ENCODE measurements around the gene HEG1. TPM values are rescaled to one million over a fixed set of nuclear protein-coding genes. Genes with fewer than 3 reads are reported as not detected.

Gene HEG1
- total and polyA plus RNA-seq, 2 donors: 3.7 to 4.7 TPM

DNA sequence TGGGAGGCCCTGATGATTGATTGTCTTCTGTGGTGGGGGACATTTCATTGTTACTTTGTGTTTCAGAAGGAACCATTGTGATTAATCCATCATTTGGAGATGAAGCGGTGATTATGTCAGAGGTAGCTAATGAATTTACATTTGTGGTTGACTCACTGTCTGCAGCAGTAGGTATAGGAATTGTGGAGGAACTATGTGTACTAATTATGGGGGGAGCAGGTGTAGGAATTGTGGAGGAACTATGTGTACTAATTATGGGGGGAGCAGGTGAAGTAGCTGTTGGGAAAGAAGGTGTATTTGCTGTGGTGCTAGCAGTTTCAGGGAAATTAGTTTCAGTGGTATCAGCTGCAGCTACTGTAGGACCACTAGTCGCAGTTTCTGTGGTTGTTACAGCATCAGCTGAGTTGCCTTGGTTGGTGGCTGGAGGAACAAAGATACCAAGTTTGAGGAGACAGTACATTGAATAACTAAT lies 128.2 kb downstream of the HEG1 start:
- H3K4me1 ChIP-seq (ENCODE audit: control insufficient read depth in 2 of 2, insufficient read depth in 2 of 2, low read length in 2 of 2): no peaks in the 10 kb centered on the region
- WGBS: 92% methylated on average over 2 of the region's 2 CpGs
- DNase-seq (ENCODE audit: low read depth in 6 of 9, low spot score in 9 of 9): no peak

DNA sequence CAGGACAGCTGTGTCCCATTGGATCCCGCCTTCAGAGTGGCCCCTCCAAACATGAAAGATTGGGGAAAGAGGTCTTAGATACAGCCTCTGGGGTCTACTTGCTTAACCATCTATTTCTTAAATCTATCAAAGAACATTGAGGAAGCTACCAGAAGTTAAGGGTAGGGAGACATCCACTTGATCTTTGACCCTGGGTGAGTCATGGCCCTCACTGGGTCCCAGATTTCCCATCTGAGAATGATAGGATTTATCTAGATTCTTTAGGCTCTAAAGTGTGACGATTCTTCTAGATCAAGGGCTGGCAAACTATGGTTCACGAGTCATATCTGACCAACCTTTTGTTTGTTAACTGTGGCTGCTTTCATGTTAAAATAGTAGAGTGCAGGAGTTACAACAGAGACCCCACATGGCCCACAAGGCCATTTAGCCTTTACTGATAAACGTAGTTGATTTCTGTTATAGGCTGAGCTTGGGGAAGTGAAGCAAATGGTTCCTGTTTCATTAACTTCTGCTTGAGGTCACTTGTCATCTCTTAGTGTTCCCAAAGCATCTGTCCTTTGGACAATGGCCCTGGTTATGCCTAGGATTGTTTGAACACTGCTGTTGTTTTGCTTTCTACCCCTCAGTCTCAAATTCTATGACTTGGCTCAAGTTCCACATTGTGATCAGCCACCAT lies 129.2 kb downstream of the HEG1 start:
- H3K9me3 ChIP-seq (ENCODE audit: control insufficient read depth in 2 of 2, insufficient read depth in 1 of 2, low read length in 1 of 2): no peaks in the 10 kb centered on the region
- no peak overlapping the region for H3K27ac ChIP-seq (ENCODE audit: low read depth in 1 of 2, low read length in 1 of 2)
- no peaks in the 10 kb centered on the region for H3K36me3 ChIP-seq (ENCODE audit: control insufficient read depth in 2 of 2, insufficient read depth in 2 of 2, low read length in 1 of 2)
- WGBS: 88% methylated on average over 4 of the region's 4 CpGs
- no peak overlapping the region for H3K4me3 ChIP-seq (ENCODE audit: low read length in 2 of 2)
- H3K27me3 ChIP-seq (ENCODE audit: control insufficient read depth in 2 of 2, insufficient read depth in 1 of 2, low read length in 1 of 2): peaks cover 0 to 2% of the 10 kb centered on the region in 2 donors
- no peaks in the 10 kb centered on the region for H3K4me1 ChIP-seq (ENCODE audit: control insufficient read depth in 2 of 2, insufficient read depth in 2 of 2, low read length in 2 of 2)
- DNase-seq (ENCODE audit: low read depth in 6 of 9, low spot score in 9 of 9): no peak

More for the DNA sequence above, 128.2 kb downstream of the HEG1 start:
- Histone ChIP-seq H3K27me3 (ENCODE audit: control insufficient read depth in 2 of 2, insufficient read depth in 1 of 2, low read length in 1 of 2) (peaks cover 0 to 2% of the 10 kb centered on the region in 2 donors), H3K36me3 (ENCODE audit: control insufficient read depth in 2 of 2, insufficient read depth in 2 of 2, low read length in 1 of 2) (no peaks in the 10 kb centered on the region), H3K4me3 (ENCODE audit: low read length in 2 of 2) (no peak overlapping the region), H3K27ac (ENCODE audit: low read depth in 1 of 2, low read length in 1 of 2) (no peak overlapping the region), H3K9me3 (ENCODE audit: control insufficient read depth in 2 of 2, insufficient read depth in 1 of 2, low read length in 1 of 2) (no peaks in the 10 kb centered on the region)

DNA sequence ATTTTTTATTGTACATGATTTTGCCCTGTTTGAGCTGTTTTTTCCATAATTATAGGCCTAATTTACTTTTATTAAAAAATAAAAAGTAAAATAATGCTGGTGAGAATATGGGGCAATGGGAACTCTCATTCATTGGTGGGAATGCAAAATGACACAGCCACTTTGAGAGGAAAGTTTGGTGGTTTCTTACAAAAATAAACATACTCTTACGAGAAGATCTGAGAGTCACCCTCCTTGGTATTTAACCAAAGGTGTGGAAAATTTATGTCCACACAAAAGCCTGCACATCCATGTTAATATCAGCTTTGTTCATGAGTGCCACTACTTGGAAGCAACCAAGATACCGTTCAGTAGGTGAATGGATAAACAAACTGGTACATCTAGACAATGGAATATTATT lies 131.1 kb downstream of the HEG1 start:
- H3K27me3 ChIP-seq (ENCODE audit: control insufficient read depth in 2 of 2, insufficient read depth in 1 of 2, low read length in 1 of 2): peaks cover 0 to 2% of the 10 kb centered on the region in 2 donors
- H3K27ac ChIP-seq (ENCODE audit: low read depth in 1 of 2, low read length in 1 of 2): no peak overlapping the region
- DNase-seq (ENCODE audit: low read depth in 6 of 9, low spot score in 9 of 9): no peak
- 97% methylated on average over 2 of the region's 2 CpGs for WGBS
- no peak overlapping the region for H3K4me3 ChIP-seq (ENCODE audit: low read length in 2 of 2)
- H3K36me3 ChIP-seq (ENCODE audit: control insufficient read depth in 2 of 2, insufficient read depth in 2 of 2, low read length in 1 of 2): no peaks in the 10 kb centered on the region
- H3K4me1 ChIP-seq (ENCODE audit: control insufficient read depth in 2 of 2, insufficient read depth in 2 of 2, low read length in 2 of 2): no peaks in the 10 kb centered on the region
- H3K9me3 ChIP-seq (ENCODE audit: control insufficient read depth in 2 of 2, insufficient read depth in 1 of 2, low read length in 1 of 2): no peaks in the 10 kb centered on the region

DNA sequence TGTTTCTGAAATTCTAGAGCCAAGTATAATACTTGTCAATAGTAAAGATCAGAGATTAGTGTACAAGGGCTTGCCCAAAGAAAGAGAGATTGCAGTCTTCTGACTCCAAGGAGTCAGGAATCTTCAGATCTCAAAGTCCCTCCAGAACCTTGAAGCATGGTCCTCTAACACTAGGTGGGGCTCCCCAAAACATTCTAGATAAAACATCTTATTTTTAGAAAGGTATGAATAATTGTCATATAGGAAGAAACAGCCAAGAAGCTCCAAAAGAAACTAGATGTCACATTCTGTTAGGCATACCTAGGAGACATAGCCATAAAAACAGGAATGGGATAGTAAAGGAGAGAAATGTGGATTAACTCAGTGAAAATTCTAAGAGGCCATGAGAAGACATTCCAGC lies 132.0 kb downstream of the HEG1 start:
- DNase-seq (ENCODE audit: low read depth in 6 of 9, low spot score in 9 of 9): no peak
- H3K4me3 ChIP-seq (ENCODE audit: low read length in 2 of 2): no peak overlapping the region
- H3K27ac ChIP-seq (ENCODE audit: low read depth in 1 of 2, low read length in 1 of 2): no peak overlapping the region
- no peaks in the 10 kb centered on the region for H3K27me3 ChIP-seq (ENCODE audit: control insufficient read depth in 2 of 2, insufficient read depth in 1 of 2, low read length in 1 of 2)
- H3K36me3 ChIP-seq (ENCODE audit: control insufficient read depth in 2 of 2, insufficient read depth in 2 of 2, low read length in 1 of 2): no peaks in the 10 kb centered on the region
- no peaks in the 10 kb centered on the region for H3K9me3 ChIP-seq (ENCODE audit: control insufficient read depth in 2 of 2, insufficient read depth in 1 of 2, low read length in 1 of 2)
- no peaks in the 10 kb centered on the region for H3K4me1 ChIP-seq (ENCODE audit: control insufficient read depth in 2 of 2, insufficient read depth in 2 of 2, low read length in 2 of 2)

DNA sequence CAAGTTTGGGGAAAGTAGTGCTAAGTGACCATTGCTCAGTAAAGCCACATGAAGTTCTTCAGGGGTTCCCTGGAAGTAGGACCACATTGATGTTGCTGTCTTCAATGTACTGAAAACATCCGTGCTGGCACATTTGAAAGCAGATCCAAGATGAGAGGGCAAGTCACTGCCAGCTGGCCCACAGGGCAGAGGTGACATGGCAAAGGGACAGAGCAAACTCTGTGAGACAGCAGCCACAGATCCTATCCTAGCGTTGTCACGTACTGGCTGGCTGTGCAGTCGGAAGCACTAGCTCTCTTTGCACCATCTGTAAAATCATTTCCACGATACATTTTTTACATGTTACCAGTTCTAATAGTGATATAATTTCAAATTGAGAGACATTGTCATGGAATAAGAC lies 135.1 kb downstream of the HEG1 start:
- Histone ChIP-seq H3K36me3 (ENCODE audit: control insufficient read depth in 2 of 2, insufficient read depth in 2 of 2, low read length in 1 of 2) (no peaks in the 10 kb centered on the region), H3K9me3 (ENCODE audit: control insufficient read depth in 2 of 2, insufficient read depth in 1 of 2, low read length in 1 of 2) (no peaks in the 10 kb centered on the region), H3K27me3 (ENCODE audit: control insufficient read depth in 2 of 2, insufficient read depth in 1 of 2, low read length in 1 of 2) (peaks cover 0 to 2% of the 10 kb centered on the region in 2 donors), H3K4me1 (ENCODE audit: control insufficient read depth in 2 of 2, insufficient read depth in 2 of 2, low read length in 2 of 2) (no peaks in the 10 kb centered on the region), H3K27ac (ENCODE audit: low read depth in 1 of 2, low read length in 1 of 2) (no peak overlapping the region), H3K4me3 (ENCODE audit: low read length in 2 of 2) (no peak overlapping the region)
- no peak for DNase-seq (ENCODE audit: low read depth in 6 of 9, low spot score in 9 of 9)
- WGBS: 98% methylated on average over 5 of the region's 5 CpGs

DNA sequence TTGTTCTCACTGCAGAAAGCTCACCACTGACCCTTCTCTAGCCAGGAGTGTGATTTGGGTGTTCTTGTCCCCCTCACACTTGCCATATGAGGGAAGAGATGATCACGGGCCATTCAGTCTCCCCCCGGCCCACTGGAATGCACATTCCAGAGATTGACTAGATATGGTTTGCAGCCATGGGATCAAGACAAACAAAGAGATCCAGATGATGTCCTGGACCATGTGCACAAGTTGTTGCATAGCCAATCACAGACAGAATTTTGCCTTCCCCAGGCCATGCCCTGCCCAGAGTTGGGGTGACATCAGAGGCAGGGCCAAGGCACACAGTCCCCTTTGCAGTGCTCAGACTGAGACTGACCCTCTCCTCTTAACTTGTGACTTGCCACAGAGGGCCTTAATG lies 136.0 kb downstream of the HEG1 start:
- H3K9me3 ChIP-seq (ENCODE audit: control insufficient read depth in 2 of 2, insufficient read depth in 1 of 2, low read length in 1 of 2): no peaks in the 10 kb centered on the region
- no peak for DNase-seq (ENCODE audit: low read depth in 6 of 9, low spot score in 9 of 9)
- H3K27me3 ChIP-seq (ENCODE audit: control insufficient read depth in 2 of 2, insufficient read depth in 1 of 2, low read length in 1 of 2): peaks cover 0 to 2% of the 10 kb centered on the region in 2 donors
- H3K4me3 ChIP-seq (ENCODE audit: low read length in 2 of 2): no peak overlapping the region
- H3K4me1 ChIP-seq (ENCODE audit: control insufficient read depth in 2 of 2, insufficient read depth in 2 of 2, low read length in 2 of 2): no peaks in the 10 kb centered on the region
- 92% methylated on average over 2 of the region's 2 CpGs for WGBS
- no peak overlapping the region for H3K27ac ChIP-seq (ENCODE audit: low read depth in 1 of 2, low read length in 1 of 2)
- H3K36me3 ChIP-seq (ENCODE audit: control insufficient read depth in 2 of 2, insufficient read depth in 2 of 2, low read length in 1 of 2): no peaks in the 10 kb centered on the region

DNA sequence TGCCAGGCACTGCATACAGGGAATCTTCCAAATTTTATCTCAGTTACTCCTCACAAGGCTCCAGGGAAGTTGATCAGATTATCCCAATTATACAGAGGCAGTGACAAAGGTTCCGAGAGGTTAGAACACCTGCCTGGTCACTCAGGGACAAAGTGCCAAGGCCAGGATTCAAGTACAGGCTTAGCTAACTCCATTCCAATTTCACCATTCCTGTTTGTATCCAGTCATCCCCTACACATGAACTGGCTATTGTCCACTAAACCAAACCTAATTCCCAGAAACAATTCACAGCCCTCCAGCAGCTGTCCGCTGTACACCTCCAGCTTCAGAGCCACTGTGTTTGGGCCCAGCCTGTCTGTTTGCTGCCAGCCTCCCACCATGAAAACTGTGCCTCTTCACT lies 137.3 kb downstream of the HEG1 start:
- Histone ChIP-seq H3K4me3 (ENCODE audit: low read length in 2 of 2) (no peak overlapping the region), H3K36me3 (ENCODE audit: control insufficient read depth in 2 of 2, insufficient read depth in 2 of 2, low read length in 1 of 2) (no peaks in the 10 kb centered on the region), H3K4me1 (ENCODE audit: control insufficient read depth in 2 of 2, insufficient read depth in 2 of 2, low read length in 2 of 2) (no peaks in the 10 kb centered on the region), H3K27me3 (ENCODE audit: control insufficient read depth in 2 of 2, insufficient read depth in 1 of 2, low read length in 1 of 2) (peaks cover 0 to 2% of the 10 kb centered on the region in 2 donors), H3K27ac (ENCODE audit: low read depth in 1 of 2, low read length in 1 of 2) (no peak overlapping the region), H3K9me3 (ENCODE audit: control insufficient read depth in 2 of 2, insufficient read depth in 1 of 2, low read length in 1 of 2) (no peaks in the 10 kb centered on the region)
- WGBS: 98% methylated on average over 2 of the region's 2 CpGs
- no peak for DNase-seq (ENCODE audit: low read depth in 6 of 9, low spot score in 9 of 9)

DNA sequence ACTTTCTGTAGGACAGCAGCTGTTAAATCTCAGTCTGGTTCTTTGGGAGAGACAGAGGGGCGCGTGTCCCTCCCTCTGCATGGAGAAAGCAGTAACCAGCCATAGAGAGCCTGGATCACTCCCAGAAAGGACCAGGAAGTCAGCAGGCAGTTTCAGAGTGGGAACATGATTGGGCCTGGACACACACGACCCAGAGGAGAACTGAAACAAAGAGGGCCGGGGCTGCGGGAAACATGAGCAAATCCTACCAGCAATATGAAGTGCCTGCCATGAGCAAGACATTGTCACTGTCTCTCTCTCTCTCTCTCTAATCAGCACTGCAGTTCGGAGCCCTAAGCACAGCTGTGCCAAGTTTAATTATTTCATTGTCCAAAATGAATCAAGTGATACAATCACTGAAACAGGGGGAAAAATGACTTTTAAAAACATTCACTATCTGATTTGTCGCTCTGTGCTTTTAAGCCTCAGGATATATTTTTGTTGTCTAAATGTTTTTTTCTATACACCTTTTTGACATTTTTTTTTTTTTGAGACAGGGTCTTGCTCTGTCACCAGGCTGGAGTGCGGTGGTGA lies 138.9 kb downstream of the HEG1 start:
- WGBS: 90% methylated on average over 8 of the region's 8 CpGs

More for the DNA sequence above, 138.9 kb downstream of the HEG1 start:
- H3K27me3 ChIP-seq (ENCODE audit: control insufficient read depth in 2 of 2, insufficient read depth in 1 of 2, low read length in 1 of 2): peaks cover 0 to 2% of the 10 kb centered on the region in 2 donors
- no peaks in the 10 kb centered on the region for H3K36me3 ChIP-seq (ENCODE audit: control insufficient read depth in 2 of 2, insufficient read depth in 2 of 2, low read length in 1 of 2)
- no peaks in the 10 kb centered on the region for H3K9me3 ChIP-seq (ENCODE audit: control insufficient read depth in 2 of 2, insufficient read depth in 1 of 2, low read length in 1 of 2)
- no peak for DNase-seq (ENCODE audit: low read depth in 6 of 9, low spot score in 9 of 9)
- no peak overlapping the region for H3K27ac ChIP-seq (ENCODE audit: low read depth in 1 of 2, low read length in 1 of 2)
- H3K4me3 ChIP-seq (ENCODE audit: low read length in 2 of 2): no peak overlapping the region
- no peaks in the 10 kb centered on the region for H3K4me1 ChIP-seq (ENCODE audit: control insufficient read depth in 2 of 2, insufficient read depth in 2 of 2, low read length in 2 of 2)

Measured in thymus (tissue), 11 donors.